ENCODE data around the gene SP2. TPM values are rescaled to one million over a fixed set of nuclear protein-coding genes. Genes with fewer than 3 reads are reported as not detected.

The SP2 gene
- total and polyA plus RNA-seq, 10 donors: 4.5 to 22.6 (median 15.1) TPM

DNA sequence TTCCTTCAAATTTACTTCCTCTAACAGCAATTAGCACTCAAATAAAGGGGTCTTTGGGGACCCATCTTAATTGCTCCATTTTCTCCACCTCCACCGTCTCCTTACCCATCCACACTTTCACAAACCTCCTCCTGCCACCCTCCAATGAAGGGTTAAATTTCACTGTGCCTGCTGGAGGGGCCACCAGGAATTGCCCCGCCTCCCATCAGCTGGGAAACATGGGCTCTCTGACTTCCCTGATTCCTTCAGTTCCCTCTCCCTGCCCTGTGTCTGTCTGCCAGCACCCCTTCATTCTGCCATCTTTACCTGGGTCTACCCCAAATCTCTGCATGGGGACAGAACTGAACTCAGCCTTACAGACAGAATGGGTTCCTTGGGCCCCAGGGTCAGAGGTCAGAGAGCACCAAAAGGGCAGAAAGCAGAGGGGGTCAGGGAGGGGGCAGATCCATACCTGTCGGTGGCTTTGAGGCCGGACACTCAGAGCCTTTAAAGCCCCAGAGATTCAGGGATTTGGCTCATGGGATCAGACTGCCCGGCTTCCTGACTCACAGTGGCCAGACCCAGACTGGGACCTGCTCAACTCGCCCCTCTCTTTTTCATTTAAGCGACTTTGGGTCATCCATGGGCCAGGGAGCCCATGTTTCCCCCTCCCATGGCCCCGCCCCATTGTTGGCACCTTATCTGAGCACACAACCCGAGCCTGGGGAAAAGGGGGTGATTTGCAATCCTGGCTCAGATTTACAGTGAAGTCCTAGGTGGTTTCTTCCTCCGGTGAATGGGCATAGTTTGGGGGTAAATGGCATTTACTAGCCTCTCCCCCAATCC lies 17.6 kb upstream of the SP2 start:
- Histone ChIP-seq H3K36me3 (no peaks in the 10 kb centered on the region), H3K9me3 (no peaks in the 10 kb centered on the region), H3K4me3 (no peak overlapping the region), H3K4me1 (peaks cover 7 to 21% (median 15%) of the 10 kb centered on the region in 6 donors), H3K27me3 (replicated peaks in 1 of 7) (peaks cover 0 to 37% (median 0%) of the 10 kb centered on the region in 7 donors), H3K27ac (no peak overlapping the region)
- TF ChIP-seq POLR2AphosphoS5 (IDR thresholded peaks at IDR 0.05) (no peak), POLR2A (IDR thresholded peaks at IDR 0.05) (no peak)
- TF ChIP-seq, protein P1, sequence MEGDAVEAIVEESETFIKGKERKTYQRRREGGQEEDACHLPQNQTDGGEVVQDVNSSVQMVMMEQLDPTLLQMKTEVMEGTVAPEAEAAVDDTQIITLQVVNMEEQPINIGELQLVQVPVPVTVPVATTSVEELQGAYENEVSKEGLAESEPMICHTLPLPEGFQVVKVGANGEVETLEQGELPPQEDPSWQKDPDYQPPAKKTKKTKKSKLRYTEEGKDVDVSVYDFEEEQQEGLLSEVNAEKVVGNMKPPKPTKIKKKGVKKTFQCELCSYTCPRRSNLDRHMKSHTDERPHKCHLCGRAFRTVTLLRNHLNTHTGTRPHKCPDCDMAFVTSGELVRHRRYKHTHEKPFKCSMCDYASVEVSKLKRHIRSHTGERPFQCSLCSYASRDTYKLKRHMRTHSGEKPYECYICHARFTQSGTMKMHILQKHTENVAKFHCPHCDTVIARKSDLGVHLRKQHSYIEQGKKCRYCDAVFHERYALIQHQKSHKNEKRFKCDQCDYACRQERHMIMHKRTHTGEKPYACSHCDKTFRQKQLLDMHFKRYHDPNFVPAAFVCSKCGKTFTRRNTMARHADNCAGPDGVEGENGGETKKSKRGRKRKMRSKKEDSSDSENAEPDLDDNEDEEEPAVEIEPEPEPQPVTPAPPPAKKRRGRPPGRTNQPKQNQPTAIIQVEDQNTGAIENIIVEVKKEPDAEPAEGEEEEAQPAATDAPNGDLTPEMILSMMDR (IDR thresholded peaks at IDR 0.05 in 8 of 11, conservative IDR thresholded peaks at IDR 0.05 in 3 of 11): no peak
- intact Hi-C loops (cut with DNase I; ENCODE audit: low total_unique reads): no loop called here
- DNase-seq: no peak
- 68 to 80% (median 78%) methylated on average over 10 of the region's 10 CpGs for WGBS, 5 donors

DNA sequence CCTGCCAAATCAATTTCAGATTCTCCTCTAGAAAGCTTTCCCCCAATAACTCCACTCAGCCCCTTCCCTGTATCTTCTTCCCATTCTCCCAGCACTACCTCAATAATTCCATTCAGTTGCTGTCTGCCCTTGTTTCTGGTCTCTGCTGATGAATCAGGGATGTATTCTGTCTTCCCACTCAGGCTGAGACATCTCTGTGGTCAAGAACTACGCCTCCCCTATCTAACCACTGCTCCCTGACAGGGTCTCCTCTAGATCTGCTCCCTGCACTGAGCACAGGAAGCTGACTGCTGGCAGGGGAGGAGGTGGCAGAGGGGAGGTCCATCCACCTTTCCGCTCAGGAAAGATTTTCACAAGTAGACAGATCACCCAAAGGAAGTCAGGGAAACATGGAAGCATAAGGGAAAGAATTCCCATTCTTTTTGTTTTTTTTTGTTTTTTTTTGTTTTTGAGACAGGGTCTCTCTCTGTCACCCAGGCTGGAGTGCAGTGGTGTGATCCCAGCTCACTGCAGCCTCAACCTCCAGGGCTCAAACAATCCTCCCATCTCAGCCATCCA lies 16.9 kb upstream of the SP2 start:
- intact Hi-C loops (cut with DNase I; ENCODE audit: low total_unique reads): no loop called here
- Histone ChIP-seq H3K4me1 (peaks cover 7 to 27% (median 17%) of the 10 kb centered on the region in 6 donors), H3K27ac (no peak overlapping the region), H3K27me3 (replicated peaks in 1 of 7) (peaks cover 0 to 33% (median 0%) of the 10 kb centered on the region in 7 donors), H3K9me3 (no peaks in the 10 kb centered on the region), H3K4me3 (no peak overlapping the region), H3K36me3 (no peaks in the 10 kb centered on the region)
- WGBS, 5 donors: 39 to 61% (median 48%) methylated on average over 2 of the region's 2 CpGs
- TF ChIP-seq, protein P1 (IDR thresholded peaks at IDR 0.05 in 8 of 11, conservative IDR thresholded peaks at IDR 0.05 in 3 of 11): no peak
- TF ChIP-seq POLR2AphosphoS5 (IDR thresholded peaks at IDR 0.05): no peak
- no peak for TF ChIP-seq POLR2A (IDR thresholded peaks at IDR 0.05)
- no peak for DNase-seq

DNA sequence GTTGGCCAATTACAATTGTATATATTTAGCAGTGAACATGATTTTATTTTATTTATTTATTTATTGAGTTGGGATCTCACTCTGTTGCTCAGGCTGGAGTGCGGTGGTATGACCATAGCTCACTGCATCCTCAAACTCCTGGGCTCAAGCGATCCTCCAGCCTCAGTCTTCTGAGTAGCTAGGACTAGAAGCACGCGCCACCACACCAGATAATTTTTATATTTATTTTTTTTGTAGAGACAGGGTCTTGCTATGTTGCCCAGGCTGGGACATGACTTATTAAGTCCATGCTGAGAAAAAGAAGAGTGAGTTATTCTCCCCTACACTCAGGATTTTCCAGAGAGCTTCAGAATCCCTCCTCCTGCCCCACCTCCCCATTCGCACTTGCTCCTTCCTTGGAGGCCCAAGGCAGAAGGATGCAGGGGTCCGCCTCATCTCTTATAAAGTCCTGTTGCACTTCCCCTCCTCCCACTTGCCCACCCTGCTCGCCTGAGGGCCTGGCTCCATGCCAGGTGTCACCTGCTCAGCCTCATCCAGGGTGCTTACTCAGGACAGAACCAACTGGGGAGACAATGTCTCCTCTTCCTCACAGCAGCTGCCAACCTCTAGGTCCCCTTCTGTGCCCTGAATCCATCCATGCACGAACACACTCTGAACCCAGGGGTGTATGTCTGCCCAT lies 16.1 kb upstream of the SP2 start:
- H3K4me1 ChIP-seq: peaks cover 7 to 35% (median 20%) of the 10 kb centered on the region in 6 donors
- no peaks in the 10 kb centered on the region for H3K36me3 ChIP-seq
- no peak overlapping the region for H3K4me3 ChIP-seq
- DNase-seq: no peak
- no peak overlapping the region for H3K27ac ChIP-seq
- peaks cover 0 to 25% (median 0%) of the 10 kb centered on the region in 7 donors for H3K27me3 ChIP-seq (replicated peaks in 1 of 7)
- 85 to 92% (median 85%) methylated on average over 8 of the region's 8 CpGs for WGBS, 5 donors
- no peak for TF ChIP-seq POLR2A (IDR thresholded peaks at IDR 0.05)
- TF ChIP-seq, protein P1 (IDR thresholded peaks at IDR 0.05 in 8 of 11, conservative IDR thresholded peaks at IDR 0.05 in 3 of 11): no peak
- no peak for TF ChIP-seq POLR2AphosphoS5 (IDR thresholded peaks at IDR 0.05)
- intact Hi-C loops (cut with DNase I; ENCODE audit: low total_unique reads): no loop called here
- no peaks in the 10 kb centered on the region for H3K9me3 ChIP-seq

Data from spleen (tissue), 11 donors.